Smooth muscle cell (in vitro differentiated cells): ENCODE data around the gene CCNJ. TPM values are rescaled to one million over a fixed set of nuclear protein-coding genes. Genes with fewer than 3 reads are reported as not detected.

Source experiments
- DNase-seq: peaks from one replicate; lab custom pipeline; 2025; ENCODE audit not compliant: unreplicated experiment; lab: John Stamatoyannopoulos, UW
- H2AFZ ChIP-seq: fragments of 200-600 bp; sonication (generic); 2 replicates; pipeline ENCODE4 v1.6.0; 2016; ENCODE audit warnings: antibody characterized with exemption, low read depth, mild to moderate bottlenecking
- H3F3A ChIP-seq: fragments of 200-600 bp; sonication (generic); 2 replicates; pipeline ENCODE4 v1.6.0; 2017; ENCODE audit warnings: antibody characterized with exemption, low read depth
- H3K27ac ChIP-seq: fragments of 200-600 bp; sonication (generic); 2 replicates; pipeline ENCODE4 v1.5.1; 2016; ENCODE audit warnings: low read depth, mild to moderate bottlenecking
- H3K27me3 ChIP-seq: fragments of 200-600 bp; sonication (generic); 2 replicates; pipeline ENCODE4 v1.6.1; 2016; ENCODE audit warnings: low read depth, mild to moderate bottlenecking
- H3K36me3 ChIP-seq: fragments of 200-600 bp; sonication (generic); 2 replicates; pipeline ENCODE4 v1.5.1; 2016; ENCODE audit warnings: low read depth
- H3K4me1 ChIP-seq: fragments of 200-600 bp; sonication (generic); 2 replicates; pipeline ENCODE4 v1.5.1; 2016; ENCODE audit warnings: low read depth
- H3K4me2 ChIP-seq: fragments of 200-600 bp; sonication (generic); 2 replicates; pipeline ENCODE4 v1.6.0; 2016; ENCODE audit warnings: mild to moderate bottlenecking
- H3K4me3 ChIP-seq: fragments of 200-600 bp; sonication (generic); 2 replicates; pipeline ENCODE4 v1.5.1; 2016; ENCODE audit warnings: mild to moderate bottlenecking
- H3K79me2 ChIP-seq: fragments of 200-600 bp; sonication (generic); 2 replicates; pipeline ENCODE4 v1.6.0; 2016; ENCODE audit warnings: low read depth, mild to moderate bottlenecking
- H3K9ac ChIP-seq: fragments of 200-600 bp; sonication (generic); 2 replicates; pipeline ENCODE4 v1.6.0; 2016; ENCODE audit warnings: low read depth
- H3K9me3 ChIP-seq: fragments of 200-600 bp; sonication (generic); replicated peaks from 2 replicates; pipeline ENCODE4 v1.5.1; 2016; ENCODE audit warnings: low read depth
- H4K20me1 ChIP-seq: fragments of 200-600 bp; sonication (generic); 2 replicates; pipeline ENCODE4 v1.6.0; 2016; ENCODE audit warnings: low read depth
- CTCF ChIP-seq: fragments of 200-600 bp; sonication (generic); IDR thresholded peaks from 2 replicates; pipeline ENCODE4 v1.5.1; 2017; ENCODE audit warnings: borderline replicate concordance, mild to moderate bottlenecking, antibody characterized with exemption; ENCODE audit not compliant: insufficient read depth, poor library complexity, severe bottlenecking
- WGBS: methylation state at CpG from one replicate; pipeline ENCODE4 v1.1.7; 2016; ENCODE audit warnings: low lambda C conversion rate; 5-methylcytosine and 5-hydroxymethylcytosine counted together
- polyA plus RNA-seq: library from polyadenylated mRNA; unstranded; fragments of >200 nt; fragmentation: Nextera tagmentation; extraction: Ambion mirVana; gene quantifications from 2 replicates; pipeline ENCODE4 v1.2.1, GENCODE V29; 2016
- total RNA-seq: library from RNA; depleted of rRNA; stranded (reverse); fragments of >200 nt; gene quantifications from 2 replicates; pipeline ENCODE4 v1.2.3, GENCODE V29; 2014

The CCNJ gene
- total and polyA plus RNA-seq, 2 experiments from 2014 or later = 5.2 to 8.8 TPM

- no peak for TF ChIP-seq CTCF
- Histone ChIP-seq H3F3A (no peaks in the 10 kb centered on the region), H3K27me3 (no peaks in the 10 kb centered on the region), H2AFZ (no peak overlapping the region), H3K9ac (no peak overlapping the region), H3K4me1 (no peaks in the 10 kb centered on the region), H3K27ac (no peak overlapping the region), H3K36me3 (no peaks in the 10 kb centered on the region), H3K4me2 (no peak overlapping the region), H3K4me3 (no peak overlapping the region), H3K79me2 (no peaks in the 10 kb centered on the region), H3K9me3 (no peaks in the 10 kb centered on the region), H4K20me1 (no peaks in the 10 kb centered on the region)
- DNase-seq = no peak
- WGBS = 58% methylated on average over 1 of the region's 1 CpG
Observed at GRCh38 chr10:96073722-96074121, 30.3 kb downstream of the CCNJ start.

GRCh38 chr10:96074776-96075175 is 31.4 kb downstream of the CCNJ start:
- no peak for TF ChIP-seq CTCF
- WGBS = 77% methylated on average over 3 of the region's 3 CpGs
- no peaks in the 10 kb centered on the region for H3K9me3 ChIP-seq
- H3F3A ChIP-seq = no peaks in the 10 kb centered on the region
- no peak overlapping the region for H2AFZ ChIP-seq
- no peak for DNase-seq
- H3K79me2 ChIP-seq = no peaks in the 10 kb centered on the region
- H3K4me3 ChIP-seq = no peak overlapping the region
- H3K36me3 ChIP-seq = no peaks in the 10 kb centered on the region
- no peaks in the 10 kb centered on the region for H3K27me3 ChIP-seq
- H3K27ac ChIP-seq = no peak overlapping the region
- no peaks in the 10 kb centered on the region for H4K20me1 ChIP-seq
- H3K9ac ChIP-seq = no peak overlapping the region
- no peak overlapping the region for H3K4me2 ChIP-seq
- H3K4me1 ChIP-seq = no peaks in the 10 kb centered on the region

GRCh38 chr10:96075977-96076376 is 32.6 kb downstream of the CCNJ start:
- no peaks in the 10 kb centered on the region for H3K27me3 ChIP-seq
- no peak overlapping the region for H3K4me2 ChIP-seq
- H3K9me3 ChIP-seq = no peaks in the 10 kb centered on the region
- TF ChIP-seq CTCF = no peak
- no peaks in the 10 kb centered on the region for H4K20me1 ChIP-seq
- no peak overlapping the region for H3K4me3 ChIP-seq
- no peaks in the 10 kb centered on the region for H3K4me1 ChIP-seq
- H3K9ac ChIP-seq = no peak overlapping the region
- H3K27ac ChIP-seq = no peak overlapping the region
- H3F3A ChIP-seq = no peaks in the 10 kb centered on the region
- DNase-seq = no peak
- 89% methylated on average over 2 of the region's 2 CpGs for WGBS
- no peaks in the 10 kb centered on the region for H3K79me2 ChIP-seq
- no peak overlapping the region for H2AFZ ChIP-seq
- no peaks in the 10 kb centered on the region for H3K36me3 ChIP-seq

GRCh38 chr10:96077156-96077555 is 33.8 kb downstream of the CCNJ start:
- Histone ChIP-seq H3K9me3 (no peaks in the 10 kb centered on the region), H3K36me3 (no peaks in the 10 kb centered on the region), H3K27me3 (no peaks in the 10 kb centered on the region), H4K20me1 (no peaks in the 10 kb centered on the region), H3K9ac (no peak overlapping the region), H3F3A (no peaks in the 10 kb centered on the region), H3K4me1 (no peaks in the 10 kb centered on the region), H3K79me2 (no peaks in the 10 kb centered on the region), H2AFZ (no peak overlapping the region), H3K4me2 (no peak overlapping the region), H3K27ac (no peak overlapping the region), H3K4me3 (no peak overlapping the region)
- TF ChIP-seq CTCF = no peak
- no peak for DNase-seq
- 78% methylated on average over 3 of the region's 3 CpGs for WGBS
